ENCODE measurements around the gene NCOR1. TPM values are rescaled to one million over a fixed set of nuclear protein-coding genes. Genes with fewer than 3 reads are reported as not detected.

Gene NCOR1
- 123 and 131 TPM in 2 replicates for total RNA-seq

DNA sequence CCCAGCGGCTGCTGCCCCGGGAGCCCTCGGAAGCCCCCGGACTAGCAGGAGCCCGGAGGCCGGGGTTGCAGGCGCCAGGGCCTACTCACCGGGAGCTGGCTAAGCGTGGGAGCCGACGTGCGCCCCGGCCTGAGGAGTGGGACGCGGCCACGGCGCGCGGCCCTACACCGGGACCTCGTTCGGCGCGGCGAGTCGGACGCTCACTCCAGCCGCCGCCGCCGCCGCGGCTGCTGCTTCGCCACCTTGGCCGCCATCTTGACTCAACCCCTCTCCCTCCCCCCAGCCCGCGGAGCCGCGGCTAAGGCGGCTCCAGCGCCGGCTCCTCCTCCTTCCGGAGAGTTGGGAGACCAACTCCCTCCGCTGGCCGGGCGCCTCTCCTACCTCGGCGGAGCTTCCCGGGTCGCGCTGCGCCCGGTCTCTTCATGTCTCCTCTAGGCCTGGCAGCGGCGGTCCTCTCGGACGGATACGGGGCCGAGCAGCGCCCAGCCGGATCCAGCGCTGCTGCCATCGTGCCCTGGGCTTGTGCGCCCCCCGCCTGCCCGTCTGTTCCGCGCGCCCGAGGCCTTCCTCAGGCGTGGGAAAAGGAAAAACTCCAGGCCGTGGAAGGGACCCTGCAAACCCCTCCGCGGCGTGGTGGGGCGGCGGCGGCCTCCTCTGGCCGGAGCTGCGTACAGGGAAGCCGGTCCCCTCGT, at the start of gene NCOR1:
NCOR1 (minus strand) TSS at position 262 of the 692 bp plus-strand sequence. CDS start 20,965 bp downstream, outside the sequence.
- H3K27ac Mint-ChIP-seq, result peak within 1 kb of the TSS; percentile 77
- peak within 1 kb of the TSS; percentile 96 for H3K4me3 Mint-ChIP-seq
- H3K36me3 Mint-ChIP-seq (ENCODE audit: low read depth), result peaks cover 3% of the 10 kb centered on the region
- peaks cover 27% of the 10 kb centered on the region for H3K4me1 Mint-ChIP-seq (ENCODE audit: low read depth)
- no peaks in the 10 kb centered on the region for H3K9me3 Mint-ChIP-seq
- H3K27me3 Mint-ChIP-seq (ENCODE audit: insufficient read depth), result no peaks in the 10 kb centered on the region
- DNase-seq (ENCODE audit: low spot score), result peak; percentile 87
- intact Hi-C loops (cut with micrococcal nuclease), result loop anchor here (1.0 to 10.0 kb wide), 6 partner anchors 48 to 322 kb away; partner anchors contain the start of gene CENPV

DNA sequence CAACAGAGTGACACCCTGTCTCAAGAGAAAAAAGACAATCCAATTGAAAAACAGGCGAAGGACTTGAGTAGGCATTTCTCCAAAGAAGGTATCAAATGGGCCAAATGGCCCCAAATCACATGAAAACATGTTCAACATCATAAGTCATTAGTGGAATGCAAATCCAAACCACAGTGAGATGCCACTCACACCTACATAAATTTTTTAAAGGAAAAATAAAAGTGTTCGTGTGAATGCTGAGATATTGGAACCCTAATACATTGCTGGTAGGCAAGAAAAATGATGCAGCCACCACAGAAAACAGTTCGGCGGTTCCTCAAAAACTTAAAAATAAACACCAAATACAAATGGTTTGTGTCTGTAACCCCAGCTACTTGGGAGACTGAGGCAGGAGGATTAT, 46.9 kb upstream of the NCOR1 start:
- no peak for DNase-seq (ENCODE audit: low spot score)
- intact Hi-C loops (cut with micrococcal nuclease), result no loop called here
- H3K4me1 Mint-ChIP-seq (ENCODE audit: low read depth), result peaks cover 5% of the 10 kb centered on the region
- peaks cover 4% of the 10 kb centered on the region for H3K36me3 Mint-ChIP-seq (ENCODE audit: low read depth)
- H3K9me3 Mint-ChIP-seq, result no peaks in the 10 kb centered on the region
- no peaks in the 10 kb centered on the region for H3K27me3 Mint-ChIP-seq (ENCODE audit: insufficient read depth)
- no peak overlapping the region for H3K4me3 Mint-ChIP-seq
- H3K27ac Mint-ChIP-seq, result no peak overlapping the region

DNA sequence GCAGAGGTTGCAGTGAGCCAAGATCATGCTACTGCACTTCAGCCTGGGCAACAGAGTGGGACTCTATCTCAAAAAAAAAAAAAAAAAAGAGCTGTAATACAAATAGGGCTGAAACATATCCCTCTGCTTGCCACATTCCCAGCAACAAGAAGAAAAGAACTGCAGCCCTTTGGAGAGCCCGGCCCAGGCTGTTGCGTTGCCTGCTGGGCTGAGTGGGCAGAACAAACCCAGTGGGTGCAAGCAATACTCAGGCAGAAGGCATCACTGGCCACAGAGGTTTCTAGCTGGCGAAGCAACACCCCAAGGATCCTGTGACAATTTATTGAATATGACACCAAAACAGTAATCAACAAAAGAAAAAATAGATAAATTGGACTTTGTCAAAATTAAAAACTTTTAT, 45.7 kb upstream of the NCOR1 start:
- H3K27me3 Mint-ChIP-seq (ENCODE audit: insufficient read depth), result no peaks in the 10 kb centered on the region
- peaks cover 2% of the 10 kb centered on the region for H3K36me3 Mint-ChIP-seq (ENCODE audit: low read depth)
- no peak overlapping the region for H3K4me3 Mint-ChIP-seq
- intact Hi-C loops (cut with micrococcal nuclease), result no loop called here
- no peaks in the 10 kb centered on the region for H3K4me1 Mint-ChIP-seq (ENCODE audit: low read depth)
- no peak overlapping the region for H3K27ac Mint-ChIP-seq
- no peaks in the 10 kb centered on the region for H3K9me3 Mint-ChIP-seq
- no peak for DNase-seq (ENCODE audit: low spot score)

- no peak for DNase-seq (ENCODE audit: low spot score)
- no peaks in the 10 kb centered on the region for H3K9me3 Mint-ChIP-seq
- no peak overlapping the region for H3K27ac Mint-ChIP-seq
- no peak overlapping the region for H3K4me3 Mint-ChIP-seq
- peaks cover 9% of the 10 kb centered on the region for H3K4me1 Mint-ChIP-seq (ENCODE audit: low read depth)
- H3K36me3 Mint-ChIP-seq (ENCODE audit: low read depth), result peaks cover 2% of the 10 kb centered on the region
- intact Hi-C loops (cut with micrococcal nuclease), result no loop called here
- H3K27me3 Mint-ChIP-seq (ENCODE audit: insufficient read depth), result no peaks in the 10 kb centered on the region
Observed at GRCh38 chr17:16259926-16260325, 44.6 kb upstream of the NCOR1 start.

GRCh38 chr17:16258901-16259300, 43.6 kb upstream of the NCOR1 start:
- no peaks in the 10 kb centered on the region for H3K9me3 Mint-ChIP-seq
- H3K27me3 Mint-ChIP-seq (ENCODE audit: insufficient read depth), result no peaks in the 10 kb centered on the region
- no peak for DNase-seq (ENCODE audit: low spot score)
- H3K27ac Mint-ChIP-seq, result no peak overlapping the region
- no peak overlapping the region for H3K4me3 Mint-ChIP-seq
- intact Hi-C loops (cut with micrococcal nuclease), result no loop called here
- peaks cover 2% of the 10 kb centered on the region for H3K36me3 Mint-ChIP-seq (ENCODE audit: low read depth)
- peaks cover 11% of the 10 kb centered on the region for H3K4me1 Mint-ChIP-seq (ENCODE audit: low read depth)

DNA sequence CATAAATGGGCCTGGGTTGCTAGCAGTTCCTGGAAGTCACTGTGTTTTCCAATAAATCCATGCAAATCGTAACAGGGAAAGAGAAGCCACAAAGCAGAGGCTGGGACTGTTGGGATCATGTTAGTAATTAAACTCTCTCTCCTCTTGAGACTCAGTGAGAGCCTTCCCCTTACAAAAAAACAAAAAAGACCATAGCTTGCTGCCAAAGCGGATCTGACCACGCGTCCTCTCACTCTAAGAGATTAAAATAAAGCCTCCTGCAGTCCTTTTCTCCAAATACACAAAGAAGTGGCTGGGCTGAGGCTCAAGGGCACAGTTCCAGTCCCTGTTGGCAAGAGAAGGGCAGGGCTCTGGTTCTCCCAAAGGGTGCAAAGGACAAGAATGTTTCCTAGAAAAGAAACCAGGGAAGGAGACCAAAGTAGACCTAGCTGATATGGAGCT, 40.2 kb upstream of the NCOR1 start:
- Mint-ChIP-seq H3K4me3 (no peak overlapping the region), H3K4me1 (ENCODE audit: low read depth) (peaks cover 17% of the 10 kb centered on the region), H3K27ac (no peak overlapping the region), H3K9me3 (no peaks in the 10 kb centered on the region), H3K27me3 (ENCODE audit: insufficient read depth) (no peaks in the 10 kb centered on the region), H3K36me3 (ENCODE audit: low read depth) (peaks cover 4% of the 10 kb centered on the region)
- no peak for DNase-seq (ENCODE audit: low spot score)
- intact Hi-C loops (cut with micrococcal nuclease), result no loop called here

GRCh38 chr17:16254773-16255400, 39.6 kb upstream of the NCOR1 start:
- Mint-ChIP-seq H3K9me3 (no peaks in the 10 kb centered on the region), H3K27ac (no peak overlapping the region), H3K27me3 (ENCODE audit: insufficient read depth) (no peaks in the 10 kb centered on the region), H3K4me1 (ENCODE audit: low read depth) (peaks cover 17% of the 10 kb centered on the region), H3K36me3 (ENCODE audit: low read depth) (peaks cover 4% of the 10 kb centered on the region), H3K4me3 (no peak overlapping the region)
- intact Hi-C loops (cut with micrococcal nuclease), result no loop called here
- no peak for DNase-seq (ENCODE audit: low spot score)

- no peak overlapping the region for H3K4me3 Mint-ChIP-seq
- no peak for DNase-seq (ENCODE audit: low spot score)
- peaks cover 17% of the 10 kb centered on the region for H3K4me1 Mint-ChIP-seq (ENCODE audit: low read depth)
- H3K9me3 Mint-ChIP-seq, result no peaks in the 10 kb centered on the region
- no peaks in the 10 kb centered on the region for H3K27me3 Mint-ChIP-seq (ENCODE audit: insufficient read depth)
- peaks cover 13% of the 10 kb centered on the region for H3K36me3 Mint-ChIP-seq (ENCODE audit: low read depth)
- H3K27ac Mint-ChIP-seq, result no peak overlapping the region
- intact Hi-C loops (cut with micrococcal nuclease), result no loop called here
Observed at GRCh38 chr17:16251556-16251955, 36.2 kb upstream of the NCOR1 start.

DNA sequence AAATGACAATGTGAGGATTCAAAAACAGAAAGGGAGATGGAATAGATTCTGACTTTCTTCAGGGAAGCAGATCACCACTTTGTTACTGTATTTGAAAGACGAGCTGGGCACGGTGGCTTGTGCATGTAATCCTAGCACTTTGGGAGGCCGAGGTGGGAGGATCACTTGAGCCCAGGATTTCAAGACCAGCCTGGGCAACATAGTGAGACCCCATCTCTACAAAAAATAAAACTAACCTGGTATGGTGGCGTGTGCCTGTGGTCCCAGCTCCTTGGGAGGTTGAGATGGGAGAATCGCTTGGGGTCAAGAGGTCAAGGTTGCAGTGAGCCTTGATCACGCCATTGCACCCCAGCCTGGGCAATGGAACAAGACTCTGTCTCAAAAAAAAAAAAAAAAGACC, 35.7 kb upstream of the NCOR1 start:
- peaks cover 13% of the 10 kb centered on the region for H3K36me3 Mint-ChIP-seq (ENCODE audit: low read depth)
- no peaks in the 10 kb centered on the region for H3K9me3 Mint-ChIP-seq
- no peak overlapping the region for H3K27ac Mint-ChIP-seq
- peaks cover 17% of the 10 kb centered on the region for H3K4me1 Mint-ChIP-seq (ENCODE audit: low read depth)
- H3K27me3 Mint-ChIP-seq (ENCODE audit: insufficient read depth), result no peaks in the 10 kb centered on the region
- no peak overlapping the region for H3K4me3 Mint-ChIP-seq
- DNase-seq (ENCODE audit: low spot score), result no peak
- intact Hi-C loops (cut with micrococcal nuclease), result no loop called here

- H3K36me3 Mint-ChIP-seq (ENCODE audit: low read depth), result peaks cover 13% of the 10 kb centered on the region
- intact Hi-C loops (cut with micrococcal nuclease), result no loop called here
- H3K27me3 Mint-ChIP-seq (ENCODE audit: insufficient read depth), result no peaks in the 10 kb centered on the region
- H3K4me3 Mint-ChIP-seq, result no peak overlapping the region
- no peak overlapping the region for H3K27ac Mint-ChIP-seq
- H3K4me1 Mint-ChIP-seq (ENCODE audit: low read depth), result peaks cover 14% of the 10 kb centered on the region
- no peaks in the 10 kb centered on the region for H3K9me3 Mint-ChIP-seq
- no peak for DNase-seq (ENCODE audit: low spot score)
Observed at GRCh38 chr17:16250635-16251034, 35.3 kb upstream of the NCOR1 start.

GRCh38 chr17:16247586-16247984, 32.3 kb upstream of the NCOR1 start:
- intact Hi-C loops (cut with micrococcal nuclease), result no loop called here
- no peak for DNase-seq (ENCODE audit: low spot score)
- H3K4me1 Mint-ChIP-seq (ENCODE audit: low read depth), result peaks cover 16% of the 10 kb centered on the region
- no peak overlapping the region for H3K4me3 Mint-ChIP-seq
- H3K9me3 Mint-ChIP-seq, result no peaks in the 10 kb centered on the region
- H3K36me3 Mint-ChIP-seq (ENCODE audit: low read depth), result peaks cover 20% of the 10 kb centered on the region
- no peak overlapping the region for H3K27ac Mint-ChIP-seq
- H3K27me3 Mint-ChIP-seq (ENCODE audit: insufficient read depth), result no peaks in the 10 kb centered on the region

DNA sequence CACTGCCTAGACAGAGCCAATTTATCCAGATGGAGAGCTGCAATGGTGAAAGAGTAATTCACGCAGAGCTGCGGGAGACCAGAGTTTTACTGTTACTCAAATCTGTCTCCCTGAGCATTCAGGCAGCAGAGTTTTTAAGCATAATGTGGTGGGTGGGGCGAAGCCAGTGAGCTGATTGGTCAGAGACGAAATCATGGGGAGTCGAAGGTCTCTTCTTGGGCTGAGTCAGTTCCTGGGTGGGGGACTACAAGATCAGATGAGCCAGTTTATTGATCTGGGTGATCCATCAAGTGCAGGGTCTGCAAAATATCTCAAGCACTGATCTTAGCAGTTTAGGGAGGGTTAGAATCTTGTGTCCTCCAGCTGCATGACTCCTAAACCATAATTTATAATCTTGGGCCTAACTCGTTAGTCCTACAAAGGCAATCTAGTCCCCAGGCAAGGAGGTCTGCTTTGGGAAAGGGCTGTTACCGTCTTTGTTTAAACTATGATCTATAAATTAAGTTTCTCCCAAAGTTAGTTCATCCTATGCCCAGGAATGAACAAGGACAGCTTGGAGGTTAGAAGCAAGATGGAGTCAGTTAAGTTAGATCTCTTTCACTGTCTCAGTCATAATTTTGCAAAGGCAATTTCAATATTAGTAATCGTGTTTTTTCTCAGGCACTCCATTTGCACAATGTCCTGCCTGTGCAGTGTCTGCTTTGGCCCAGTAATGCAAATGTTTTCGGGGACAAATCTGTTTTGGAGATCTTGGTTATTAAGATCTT, 28.6 kb upstream of the NCOR1 start:
- H3K27ac Mint-ChIP-seq, result no peak overlapping the region
- H3K27me3 Mint-ChIP-seq (ENCODE audit: insufficient read depth), result no peaks in the 10 kb centered on the region
- no peaks in the 10 kb centered on the region for H3K9me3 Mint-ChIP-seq
- no peak for DNase-seq (ENCODE audit: low spot score)
- no peak overlapping the region for H3K4me3 Mint-ChIP-seq
- peaks cover 20% of the 10 kb centered on the region for H3K36me3 Mint-ChIP-seq (ENCODE audit: low read depth)
- intact Hi-C loops (cut with micrococcal nuclease), result no loop called here
- peaks cover 11% of the 10 kb centered on the region for H3K4me1 Mint-ChIP-seq (ENCODE audit: low read depth)

DNA sequence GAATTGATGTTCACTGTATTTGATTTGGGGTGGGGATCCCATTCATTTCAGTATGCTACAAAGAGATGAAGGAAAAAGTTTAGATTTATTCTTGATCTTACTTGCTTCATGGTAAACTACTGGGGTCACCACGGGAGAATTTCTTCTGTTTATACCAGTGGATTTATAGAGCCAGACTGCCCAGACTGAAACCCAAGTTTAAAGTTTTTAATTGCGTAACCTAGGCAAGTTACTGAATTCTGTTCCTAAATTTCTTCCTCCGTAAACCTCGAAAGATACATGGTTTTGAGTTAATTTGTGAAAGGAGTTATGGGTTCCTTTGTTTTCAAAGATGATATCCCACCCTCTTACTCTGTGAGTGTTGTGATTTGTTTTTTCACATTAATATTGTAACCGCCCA, 28.1 kb upstream of the NCOR1 start:
- no peak overlapping the region for H3K4me3 Mint-ChIP-seq
- no peaks in the 10 kb centered on the region for H3K27me3 Mint-ChIP-seq (ENCODE audit: insufficient read depth)
- no peak for DNase-seq (ENCODE audit: low spot score)
- H3K9me3 Mint-ChIP-seq, result no peaks in the 10 kb centered on the region
- no peak overlapping the region for H3K27ac Mint-ChIP-seq
- H3K36me3 Mint-ChIP-seq (ENCODE audit: low read depth), result peaks cover 15% of the 10 kb centered on the region
- peaks cover 11% of the 10 kb centered on the region for H3K4me1 Mint-ChIP-seq (ENCODE audit: low read depth)
- intact Hi-C loops (cut with micrococcal nuclease), result no loop called here

Measured in activated T-helper 1 cell treated with anti-CD3 and anti-CD28 coated beads, Interleukin-12 subunit alpha, Interleukin-12 subunit beta, Interleukin-2, Interleukin-4 antibody, amounts not matched to agents 30 ng/mL and 10 ng/mL and 1 ng/mL, durations not matched to agents 14 hours and 24 hours and 36 hours (primary cell).